Measurements from ENCODE around the gene LSP1. TPM values are rescaled to one million over a fixed set of nuclear protein-coding genes. Genes with fewer than 3 reads are reported as not detected.
"Not testable (repeated sequence)": the region's sequence is repeated elsewhere in the genome, so short reads cannot be mapped to it uniquely, and the experiment has no call there.

LSP1 gene
- total and polyA plus RNA-seq, 2 of the 8 experiments (the other 6 are each of a cell fraction or from before 2014, with no cell fraction given), result 0.03 TPM; not detected in 1

DNA sequence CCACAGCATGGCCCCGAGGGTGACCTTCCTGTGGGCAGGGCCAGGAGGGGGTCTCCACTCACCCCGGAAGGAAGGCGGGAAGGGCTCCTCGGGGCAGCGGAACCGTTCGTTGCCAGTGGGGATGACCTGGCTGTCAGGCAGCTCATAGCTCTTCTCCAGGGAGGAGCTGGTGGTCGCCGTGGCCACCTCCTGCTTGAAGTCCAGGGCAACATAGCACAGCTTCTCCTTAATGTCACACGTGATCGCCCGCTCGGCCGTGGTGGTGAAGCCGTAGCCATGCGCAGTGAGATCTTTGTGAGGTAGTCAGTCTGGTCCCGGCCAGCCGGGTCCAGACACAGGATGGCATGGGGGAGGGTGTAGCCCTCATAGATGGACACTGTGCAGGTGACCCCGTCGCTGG is 49.6 kb upstream of the LSP1 start (continued):
- no peak for TF ChIP-seq ASH2L (IDR thresholded peaks at IDR 0.05; ENCODE audit: low read length)
- TF ChIP-seq KDM5A (IDR thresholded peaks at IDR 0.05; ENCODE audit: low read length), result no peak
- TF ChIP-seq ZNF274 (IDR thresholded peaks at IDR 0.05; ENCODE audit: borderline replicate concordance, extremely low read depth, low read length), result no peak
- TF ChIP-seq CBX8 (IDR thresholded peaks at IDR 0.05; ENCODE audit: borderline replicate concordance, low read depth, low read length), result no peak
- no peak for TF ChIP-seq CHD1 (IDR thresholded peaks at IDR 0.05; ENCODE audit: low read depth, low read length)
- TF ChIP-seq, protein P1, sequence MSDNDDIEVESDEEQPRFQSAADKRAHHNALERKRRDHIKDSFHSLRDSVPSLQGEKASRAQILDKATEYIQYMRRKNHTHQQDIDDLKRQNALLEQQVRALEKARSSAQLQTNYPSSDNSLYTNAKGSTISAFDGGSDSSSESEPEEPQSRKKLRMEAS (IDR thresholded peaks at IDR 0.05), result no peak
- TF ChIP-seq FOSL1 (IDR thresholded peaks at IDR 0.05; ENCODE audit: insufficient read depth, low read depth, low read length), result no peak

DNA sequence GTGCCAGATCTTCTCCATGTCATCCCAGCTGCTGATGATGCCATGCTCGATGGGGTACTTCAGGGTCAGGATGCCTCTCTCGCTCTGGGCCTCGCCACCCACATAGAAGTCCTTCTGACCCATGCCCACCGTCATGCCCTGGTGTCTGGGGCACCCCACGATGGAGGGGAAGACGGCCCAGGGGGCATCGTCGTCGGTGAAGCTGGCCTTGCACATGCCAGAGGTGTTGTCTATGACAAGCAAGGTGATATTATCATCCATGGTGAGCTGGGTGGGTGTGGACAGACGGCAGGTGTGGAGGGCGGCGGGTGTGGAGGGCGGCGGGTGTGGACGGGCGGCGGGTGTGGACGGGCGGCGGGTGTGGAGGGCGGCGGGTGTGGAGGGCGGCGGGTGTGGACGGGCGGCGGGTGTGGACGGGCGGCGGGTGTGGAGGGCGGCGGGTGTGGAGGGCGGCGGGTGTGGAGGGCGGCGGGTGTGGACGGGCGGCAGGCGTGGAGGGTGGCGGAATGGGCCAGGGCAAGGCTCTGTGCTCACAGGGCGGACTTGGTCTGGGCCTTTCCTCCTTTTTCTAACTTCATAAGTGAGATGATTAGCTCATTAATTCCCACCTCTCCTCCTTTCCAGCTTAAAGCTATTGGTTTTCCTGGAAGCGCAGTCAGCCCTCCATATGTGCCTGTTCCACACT is 48.9 kb upstream of the LSP1 start:
- H3K56ac ChIP-seq (replicated peaks; ENCODE audit: insufficient read length, low read depth, low read length); H3K27ac ChIP-seq (ENCODE audit: low read depth, low read length); H3K14ac ChIP-seq (ENCODE audit: insufficient read length); H2BK120ac ChIP-seq (replicated peaks; ENCODE audit: low read depth, low read length); H4K5ac ChIP-seq (ENCODE audit: insufficient read length, low read depth, low read length); POLR2A ChIA-PET (ENCODE audit: partially characterized antibody); H4K20me1 ChIP-seq (replicated peaks in 1 of 2; ENCODE audit: control insufficient read depth in 1 of 2, insufficient read depth in 2 of 2, low read length in 2 of 2); H3K4me3 ChIP-seq (ENCODE audit: extremely low read depth in 1 of 4, insufficient read depth in 2 of 4, low read depth in 3 of 4, low read length in 4 of 4); H4K91ac ChIP-seq (replicated peaks; ENCODE audit: insufficient read length, low read length); H2BK5ac ChIP-seq (ENCODE audit: low read depth, low read length); H3K79me1 ChIP-seq (ENCODE audit: low read depth, low read length); DNase-seq (ENCODE audit: low read depth in 1 of 2, low spot score in 2 of 2); H3K27me3 ChIP-seq (replicated peaks in 1 of 4; ENCODE audit: control insufficient read depth in 3 of 4, extremely low read depth in 1 of 4, insufficient read depth in 3 of 4, low read length in 3 of 4); H3K9ac ChIP-seq (replicated peaks in 1 of 4; ENCODE audit: extremely low read depth in 1 of 4, low read depth in 3 of 4, low read length in 3 of 4); H3K23me2 ChIP-seq (ENCODE audit: low read depth, low read length); FAIRE-seq; H3K4ac ChIP-seq (replicated peaks; ENCODE audit: insufficient read length, low read depth, low read length); H3K79me2 ChIP-seq (ENCODE audit: control insufficient read depth in 1 of 2, insufficient read depth in 2 of 2, low read length in 2 of 2); H3K9me3 ChIP-seq (ENCODE audit: insufficient read depth in 2 of 2, low read depth in 1 of 2, low read length in 1 of 2); H2BK12ac ChIP-seq (ENCODE audit: low read depth, low read length); H3K4me1 ChIP-seq (replicated peaks in 1 of 4; ENCODE audit: control insufficient read depth in 3 of 4, insufficient read depth in 4 of 4, low read length in 3 of 4); H3K23ac ChIP-seq (ENCODE audit: insufficient read length); H3K36me3 ChIP-seq (ENCODE audit: control insufficient read depth in 2 of 4, insufficient read depth in 4 of 4, low read length in 3 of 4); H3K18ac ChIP-seq (ENCODE audit: extremely low read depth, low read length); H2AK5ac ChIP-seq (ENCODE audit: low read depth, low read length); H2BK20ac ChIP-seq (ENCODE audit: low read length); H2BK15ac ChIP-seq (ENCODE audit: low read length); H4K8ac ChIP-seq (ENCODE audit: extremely low read depth, insufficient read depth, low read length); H3K4me2 ChIP-seq (ENCODE audit: insufficient read depth in 1 of 2, low read depth in 2 of 2, low read length in 2 of 2): not testable (repeated sequence)
- CTCF ChIA-PET (ENCODE audit: partially characterized antibody), result interaction anchor here (0.6 to 6.8 kb wide), 6 partner anchors 21 to 360 kb away, joined by 3 to 38 read pairs (median 7); no protein-coding TSS in a partner anchor
- 0 out of 2 replicates have a peak overlapping the region, but pooled peaks have one; percentile 32 for H2AFZ ChIP-seq (ENCODE audit: low read length)
- WGBS, 2 experiments (ENCODE audit: extremely low coverage in 1 of 2, insufficient coverage in 1 of 2, insufficient read length in 1 of 2, insufficient replicate concordance in 2 of 2, low coverage in 1 of 2, low lambda C conversion rate in 2 of 2, missing lambda C conversion rate in 1 of 2), result 95% methylated on average over 18 of the region's 42 CpGs; no CpG with 5 or more reads in 1 of the 2 experiments

Data from H1 (cell line).